Activated effector memory CD4-positive, alpha-beta T cell treated with Interleukin-2 at 50 U/mL for 16 hours (primary cell): ENCODE results near the gene PDE6B.
"Not testable (repeated sequence)": the region's sequence is repeated elsewhere in the genome, so short reads cannot be mapped to it uniquely, and the experiment has no call there.

Source experiments
- DNase-seq: peaks from one replicate; pipeline ENCODE4 v3.0.0-alpha.2; 2020

Gene PDE6B

GRCh38 chr4:637536-638280 lies 12.3 kb downstream of the PDE6B start:
- DNase-seq: no peak

- DNase-seq: not testable (repeated sequence)
These were observed 17.0 kb downstream of the PDE6B start for GRCh38 chr4:642366-642765.

- DNase-seq: no peak
These were observed 21.1 kb downstream of the PDE6B start for GRCh38 chr4:646460-646859.

GRCh38 chr4:647481-647880 lies 22.1 kb downstream of the PDE6B start:
- no peak for DNase-seq

DNA sequence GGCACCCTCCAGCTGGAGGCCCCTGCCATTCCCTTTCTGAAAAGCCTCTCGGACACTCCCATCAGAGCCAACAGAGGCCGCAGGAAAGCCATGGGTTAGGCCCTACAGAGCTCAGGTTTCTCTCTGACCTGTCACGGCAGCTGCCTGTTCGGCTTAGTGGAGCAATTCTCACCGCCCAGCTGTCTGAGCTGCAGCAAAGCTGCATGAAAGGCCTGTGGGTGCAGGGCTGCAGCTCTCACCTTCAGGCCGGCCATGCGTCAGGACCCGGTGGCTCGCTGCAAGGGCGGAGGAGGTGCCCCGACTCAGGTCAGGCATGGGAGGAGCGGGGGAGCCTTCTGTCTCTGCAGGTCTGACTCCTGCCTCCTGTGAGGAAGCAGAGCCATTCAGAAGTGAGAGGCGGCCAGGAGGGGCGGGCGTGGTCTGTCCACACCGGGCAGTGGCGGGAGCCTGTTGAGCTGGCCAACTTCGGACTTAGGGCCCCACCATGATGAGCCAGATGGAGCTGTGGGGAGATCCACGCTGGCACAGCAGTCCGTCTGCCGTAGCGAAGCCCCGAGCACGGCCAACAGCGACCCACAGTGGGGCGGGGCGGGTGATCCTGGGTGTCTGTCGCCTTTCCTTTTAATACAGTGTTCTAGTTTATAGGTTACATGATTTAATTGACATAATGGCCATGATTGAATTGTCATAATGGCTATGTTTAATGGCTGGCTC lies 23.4 kb downstream of the PDE6B start:
- DNase-seq: no peak

GRCh38 chr4:649293-649625 lies 23.9 kb downstream of the PDE6B start:
- no peak for DNase-seq

GRCh38 chr4:649751-650310 lies 24.5 kb downstream of the PDE6B start:
- DNase-seq: no peak

DNA sequence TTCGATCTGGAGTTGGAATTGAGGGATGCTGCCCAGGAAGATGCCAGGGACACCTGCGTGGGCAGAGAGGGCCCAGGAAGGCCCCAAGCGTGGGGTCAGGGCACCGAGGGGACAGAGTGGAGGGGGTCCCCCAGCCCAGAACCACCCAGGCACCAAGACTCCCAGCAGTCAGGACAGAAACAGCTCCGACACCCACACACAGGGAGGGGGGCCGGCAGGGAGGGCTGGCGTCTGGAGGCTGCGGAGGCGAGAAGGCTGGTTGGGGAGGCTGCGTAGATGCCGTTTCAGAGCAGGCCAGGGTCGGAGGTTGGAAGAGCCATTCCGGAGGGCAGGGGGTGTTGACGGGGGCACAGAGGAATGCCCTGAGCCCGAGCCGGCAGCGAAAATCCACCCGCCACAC lies 25.1 kb downstream of the PDE6B start:
- no peak for DNase-seq

DNA sequence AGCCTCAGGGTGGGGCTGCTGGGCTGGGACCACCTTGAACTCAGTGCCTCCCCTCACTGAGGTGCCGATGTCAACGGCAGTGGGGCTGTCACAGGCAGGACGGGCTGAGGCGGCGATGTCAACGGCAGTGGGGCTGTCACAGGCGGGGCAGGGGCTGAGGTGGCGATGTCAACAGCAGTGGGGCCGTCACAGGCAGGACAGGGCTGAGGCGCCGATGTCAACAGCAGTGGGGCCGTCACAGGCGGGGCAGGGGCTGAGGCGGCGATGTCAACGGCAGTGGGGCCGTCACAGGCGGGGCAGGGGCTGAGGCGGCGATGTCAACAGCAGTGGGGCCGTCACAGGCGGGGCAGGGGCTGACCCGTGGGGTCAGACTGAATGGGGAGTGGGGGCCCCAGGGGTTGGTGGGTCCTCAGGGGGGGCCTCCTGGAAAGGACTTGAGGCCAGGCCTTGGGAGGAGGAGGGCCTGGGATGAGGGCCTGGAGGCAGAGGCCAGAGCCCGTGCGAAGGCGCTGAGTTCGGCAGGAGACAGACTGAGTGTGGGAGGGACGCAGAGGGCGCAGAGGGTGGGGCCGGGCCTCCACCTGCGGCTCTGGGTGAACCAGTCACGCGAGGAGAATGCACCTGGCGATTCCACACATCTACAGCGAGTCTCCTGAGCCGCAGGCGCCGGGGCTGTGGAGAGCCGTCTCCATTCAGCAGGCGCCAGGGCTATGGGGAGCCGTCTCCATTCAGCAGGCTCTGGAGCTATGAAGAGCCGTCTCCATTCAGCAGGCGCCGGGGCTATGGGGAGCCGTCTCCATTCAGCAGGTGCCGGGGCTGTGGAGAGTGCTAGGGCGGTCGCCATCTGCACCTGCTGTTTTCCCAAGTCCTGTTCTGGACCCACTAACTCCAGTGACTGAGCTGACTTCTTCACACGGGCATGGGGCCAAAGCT lies 25.8 kb downstream of the PDE6B start:
- DNase-seq: no peak

DNA sequence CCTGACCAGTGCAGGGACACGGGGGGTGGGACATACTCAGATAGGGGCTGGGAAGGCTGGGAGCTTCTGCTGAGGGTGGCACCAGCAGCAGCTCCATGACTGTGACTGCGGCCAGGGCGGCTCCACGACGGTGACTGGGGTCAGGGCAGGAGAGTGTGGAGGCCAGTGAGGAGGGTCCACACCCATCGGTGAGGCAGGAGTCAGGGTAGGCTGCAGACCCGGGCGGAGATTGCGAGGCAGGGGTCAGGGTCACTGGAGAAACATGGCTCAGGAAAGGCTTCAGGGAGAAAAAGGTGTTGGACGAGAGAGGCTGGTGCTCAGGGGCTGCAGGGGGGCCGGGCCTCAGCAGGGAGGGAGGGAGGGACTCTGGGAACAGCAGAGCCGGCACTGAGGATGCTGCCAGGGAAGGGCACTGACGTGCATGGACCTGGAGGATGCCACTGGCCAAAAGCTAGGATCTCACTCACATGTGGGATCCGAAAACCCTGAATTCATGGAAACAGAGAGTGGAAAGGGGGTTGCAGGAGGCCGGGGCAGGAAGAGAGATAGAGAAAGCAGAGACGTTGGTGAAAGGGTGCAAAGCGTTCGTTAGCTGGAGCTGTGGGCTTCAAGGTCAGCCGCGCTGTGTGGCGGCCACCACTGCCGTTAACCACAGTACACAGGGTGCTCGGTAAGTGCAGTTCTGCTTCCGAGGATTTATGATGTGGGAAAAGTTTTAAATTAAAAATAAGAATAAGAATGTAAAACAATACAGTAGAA lies 26.7 kb downstream of the PDE6B start:
- no peak for DNase-seq

- no peak for DNase-seq
These were observed 27.9 kb downstream of the PDE6B start for GRCh38 chr4:653080-653821.

GRCh38 chr4:653831-654502 lies 28.6 kb downstream of the PDE6B start:
- DNase-seq: no peak

GRCh38 chr4:654503-654845 lies 29.1 kb downstream of the PDE6B start:
- DNase-seq: no peak

GRCh38 chr4:654871-655463 lies 29.6 kb downstream of the PDE6B start:
- DNase-seq: no peak

DNA sequence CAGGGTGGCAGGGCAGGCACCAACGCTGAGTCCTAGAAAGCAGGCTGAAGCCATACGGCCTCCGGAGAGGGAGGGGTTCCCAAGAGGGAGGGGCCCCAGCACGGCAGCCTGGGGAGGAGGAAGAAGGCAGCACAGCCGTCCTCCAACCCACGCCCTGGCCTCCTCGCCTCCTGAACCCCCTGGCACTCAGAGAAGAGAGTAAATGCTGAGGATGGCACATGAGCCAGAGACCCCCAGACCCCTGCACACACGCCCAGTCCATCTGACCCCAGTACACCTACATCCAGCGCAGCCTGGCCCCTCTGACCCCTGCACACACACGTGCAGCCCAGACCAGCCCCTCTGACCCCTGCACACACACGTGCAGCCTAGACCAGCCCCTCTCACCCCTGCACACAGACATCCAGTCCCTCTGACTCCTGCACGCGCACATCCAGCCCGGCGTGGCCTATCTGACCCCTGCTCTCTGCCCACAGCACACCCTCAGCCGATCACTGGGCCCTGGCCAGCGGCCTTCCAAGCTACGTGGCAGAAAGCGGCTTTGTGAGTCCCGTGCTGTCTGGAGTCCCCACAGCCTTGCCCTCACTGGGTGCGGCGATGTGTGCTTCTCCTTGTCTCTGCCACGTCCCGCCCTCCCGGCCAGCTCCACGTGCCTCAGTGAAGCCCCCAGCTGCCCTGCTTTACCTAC lies 30.2 kb downstream of the PDE6B start:
- DNase-seq: no peak

DNA sequence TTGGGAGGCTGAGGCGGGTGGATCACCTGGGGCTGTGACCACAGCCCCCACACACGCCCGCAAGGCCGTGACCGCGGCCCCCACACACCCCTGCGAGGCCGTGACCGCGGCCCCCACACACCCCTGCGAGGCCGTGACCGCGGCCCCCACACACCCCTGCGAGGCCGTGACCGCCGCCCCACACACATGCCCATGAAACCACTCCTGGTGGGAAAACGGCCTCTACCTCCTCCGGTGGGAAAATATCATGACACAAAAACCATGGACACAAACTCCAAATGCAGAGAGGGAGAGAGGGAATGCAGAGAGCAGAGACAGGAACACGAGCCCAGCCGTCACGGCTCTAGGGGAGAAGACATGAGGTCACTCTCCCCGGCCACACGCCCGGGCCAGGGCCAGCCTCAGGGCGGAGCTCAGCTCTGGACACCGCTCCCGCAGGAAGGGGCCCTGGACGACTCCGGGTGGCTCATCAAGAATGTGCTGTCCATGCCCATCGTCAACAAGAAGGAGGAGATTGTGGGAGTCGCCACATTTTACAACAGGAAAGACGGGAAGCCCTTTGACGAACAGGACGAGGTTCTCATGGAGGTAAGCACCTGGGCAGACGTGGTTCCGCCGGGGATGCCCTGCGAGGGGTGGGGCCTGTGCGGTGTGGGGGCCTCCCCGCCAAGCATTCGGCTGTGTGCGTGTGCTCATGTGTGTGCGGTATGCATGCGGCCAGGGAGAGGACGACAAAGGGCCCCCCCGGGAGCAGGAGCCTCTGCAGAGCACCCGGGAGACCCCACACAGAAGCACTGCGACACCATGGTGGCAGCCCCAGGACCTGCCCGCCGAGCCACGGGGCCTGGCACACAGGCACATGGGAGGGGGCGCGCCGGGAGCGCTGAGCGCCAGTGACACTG lies 31.3 kb downstream of the PDE6B start:
- DNase-seq: no peak

DNA sequence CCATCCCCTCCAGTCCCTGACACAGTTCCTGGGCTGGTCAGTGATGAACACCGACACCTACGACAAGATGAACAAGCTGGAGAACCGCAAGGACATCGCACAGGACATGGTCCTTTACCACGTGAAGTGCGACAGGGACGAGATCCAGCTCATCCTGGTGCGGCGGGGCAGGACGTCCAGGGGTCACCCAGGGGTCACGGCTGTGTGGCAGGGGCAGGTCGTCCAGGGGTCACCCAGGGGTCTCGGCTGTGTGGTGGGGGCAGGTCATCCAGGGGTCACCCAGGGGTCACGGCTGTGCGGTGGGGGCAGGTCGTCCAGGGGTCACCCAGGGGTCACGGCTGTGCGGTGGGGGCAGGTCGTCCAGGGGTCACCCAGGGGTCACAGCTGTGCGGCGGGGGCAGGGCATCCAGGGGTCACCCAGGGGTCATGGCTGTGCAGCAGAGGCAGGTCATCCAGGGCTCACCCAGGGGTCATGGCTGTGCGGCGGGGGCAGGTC lies 32.0 kb downstream of the PDE6B start:
- no peak for DNase-seq

DNA sequence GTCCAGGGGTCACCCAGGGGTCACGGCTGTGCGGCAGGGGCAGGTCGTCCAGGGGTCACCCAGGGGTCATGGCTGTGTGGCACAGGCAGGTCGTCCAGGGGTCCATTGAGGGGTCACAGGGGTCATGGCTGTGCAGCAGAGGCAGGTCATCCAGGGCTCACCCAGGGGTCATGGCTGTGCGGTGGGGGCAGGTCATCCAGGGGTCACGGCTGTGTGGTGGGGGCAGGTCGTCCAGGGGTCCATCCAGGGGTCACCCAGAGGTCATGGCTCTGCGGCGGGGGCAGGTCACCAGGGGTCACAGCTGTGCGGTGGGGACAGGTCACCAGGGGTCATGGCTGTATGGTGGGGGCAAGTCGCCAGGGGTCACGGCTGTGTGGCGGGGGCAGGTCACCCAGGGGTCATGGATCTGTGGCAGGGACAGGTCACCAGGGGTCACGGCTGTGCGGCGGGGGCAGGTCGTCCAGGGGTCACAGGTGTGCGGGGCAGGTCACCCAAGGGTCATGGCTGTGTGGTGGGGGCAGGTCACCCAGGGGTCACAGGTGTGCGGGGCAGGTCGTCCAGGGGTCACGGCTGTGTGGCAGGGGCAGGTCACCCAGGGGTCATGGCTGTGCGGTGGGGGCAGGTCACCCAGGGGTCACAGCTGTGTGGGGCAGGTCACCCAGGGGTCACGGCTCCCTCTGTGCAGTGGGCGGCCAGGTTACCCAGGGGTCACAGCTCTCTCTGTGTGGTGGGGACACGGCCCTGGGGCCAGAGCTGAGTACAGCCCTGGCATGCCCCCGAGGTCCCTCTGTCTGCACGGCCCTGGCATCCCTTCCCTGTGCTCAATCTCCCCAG lies 32.7 kb downstream of the PDE6B start:
- DNase-seq: no peak
